ENCODE results near the gene GPR107.

GPR107 gene

DNA sequence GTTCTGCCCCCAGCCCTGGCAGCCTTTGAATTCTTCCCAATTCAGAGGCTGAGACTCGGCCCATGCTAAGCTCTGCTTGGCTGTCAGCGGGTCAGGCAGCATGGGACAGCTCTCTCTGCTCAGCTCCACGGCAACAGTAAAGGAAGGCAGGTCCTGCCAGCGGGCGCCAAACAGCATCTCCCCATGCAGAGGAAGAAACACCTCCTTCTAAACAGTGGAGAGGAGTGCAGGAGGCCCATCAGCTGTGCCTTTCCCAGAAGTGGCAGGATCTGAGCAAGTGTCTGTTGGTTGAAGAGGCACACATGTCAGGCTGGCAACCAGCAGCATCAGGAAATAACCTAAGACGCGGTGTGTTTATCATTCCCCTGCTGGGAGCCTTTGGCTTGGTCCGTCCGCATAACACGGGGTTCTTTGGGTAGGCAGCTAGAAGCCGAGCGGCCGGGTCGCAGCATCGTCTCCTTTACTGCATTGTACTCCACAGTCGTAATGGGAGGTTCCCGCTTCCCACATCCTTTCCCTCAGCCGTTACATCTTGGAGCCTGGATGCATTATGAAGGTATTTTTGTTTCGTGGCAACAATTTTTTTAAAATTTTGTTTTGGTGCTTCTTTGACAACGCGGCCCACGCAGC lies 75.8 kb downstream of the GPR107 start:
- no peak for DNase-seq (ENCODE audit: low read depth in 1 of 2, low spot score in 1 of 2)

DNA sequence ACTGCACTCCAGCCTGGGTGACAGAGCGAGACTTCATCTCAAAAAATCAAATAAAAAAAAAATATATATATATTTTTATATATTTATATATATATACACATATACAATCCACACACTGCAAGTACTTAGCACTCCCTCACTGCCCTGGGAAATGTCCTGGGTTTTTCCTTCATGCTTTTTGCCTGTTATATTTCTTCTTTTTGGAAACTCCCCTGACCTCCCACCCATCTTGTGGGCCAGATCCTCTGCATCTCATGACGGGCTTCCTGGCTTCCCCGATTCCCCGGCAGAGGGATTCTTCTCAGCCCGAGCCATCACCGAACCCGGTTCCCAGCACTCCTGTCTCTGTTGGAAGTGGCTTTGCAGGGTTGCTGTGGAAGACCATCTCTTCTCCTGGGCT lies 79.0 kb downstream of the GPR107 start:
- DNase-seq (ENCODE audit: low read depth in 1 of 2, low spot score in 1 of 2), result no peak

DNA sequence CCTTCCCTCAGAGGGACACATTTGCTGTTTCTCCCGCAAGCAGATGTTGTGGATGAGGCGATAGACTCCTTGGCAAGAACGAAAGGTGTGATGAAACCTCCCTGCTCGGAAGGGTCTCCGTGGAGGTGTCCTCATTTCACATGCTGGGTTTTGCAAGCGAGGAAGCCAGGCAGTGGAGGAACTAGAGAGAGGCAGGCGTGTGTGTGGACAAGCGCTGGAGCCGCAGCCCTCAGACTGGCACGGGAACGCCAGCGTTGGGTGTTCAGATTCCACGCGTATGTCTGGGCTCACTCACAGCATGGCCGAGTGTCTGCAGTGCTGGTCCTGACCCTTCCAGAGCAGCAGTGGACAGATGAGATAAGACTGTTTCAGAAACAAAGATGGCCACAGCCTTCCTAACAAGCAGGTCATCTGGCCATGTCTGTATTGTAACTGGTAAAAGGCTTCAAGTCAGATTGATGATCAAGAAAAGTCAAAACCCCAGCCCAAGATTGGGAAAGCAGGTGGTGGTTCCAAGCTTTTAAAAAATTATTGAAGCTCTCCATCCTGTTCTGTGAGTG lies 83.5 kb downstream of the GPR107 start:
- no peak for DNase-seq (ENCODE audit: low read depth in 1 of 2, low spot score in 1 of 2)

DNA sequence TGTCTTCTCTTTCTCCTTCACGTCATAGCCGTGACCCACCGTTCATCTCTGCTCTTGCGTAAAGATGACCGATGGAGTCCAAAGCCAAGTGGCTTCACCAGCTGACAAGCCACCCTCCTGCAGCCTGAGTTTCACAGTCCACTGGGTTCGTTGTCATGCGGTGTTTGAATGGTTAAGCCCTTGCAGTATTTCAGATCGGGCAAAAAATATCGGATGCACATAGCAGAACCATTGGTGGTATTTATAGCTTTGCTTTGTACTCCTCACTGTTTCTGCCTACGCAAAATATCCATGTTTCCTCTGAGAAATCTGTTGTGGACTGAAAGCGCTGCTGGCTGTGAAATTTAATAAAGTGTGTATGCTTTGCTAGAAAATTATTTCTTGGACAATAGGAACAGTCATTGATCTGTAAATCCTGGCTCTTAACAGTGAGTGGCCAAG lies 84.0 kb downstream of the GPR107 start:
- no peak for DNase-seq (ENCODE audit: low read depth in 1 of 2, low spot score in 1 of 2)

DNA sequence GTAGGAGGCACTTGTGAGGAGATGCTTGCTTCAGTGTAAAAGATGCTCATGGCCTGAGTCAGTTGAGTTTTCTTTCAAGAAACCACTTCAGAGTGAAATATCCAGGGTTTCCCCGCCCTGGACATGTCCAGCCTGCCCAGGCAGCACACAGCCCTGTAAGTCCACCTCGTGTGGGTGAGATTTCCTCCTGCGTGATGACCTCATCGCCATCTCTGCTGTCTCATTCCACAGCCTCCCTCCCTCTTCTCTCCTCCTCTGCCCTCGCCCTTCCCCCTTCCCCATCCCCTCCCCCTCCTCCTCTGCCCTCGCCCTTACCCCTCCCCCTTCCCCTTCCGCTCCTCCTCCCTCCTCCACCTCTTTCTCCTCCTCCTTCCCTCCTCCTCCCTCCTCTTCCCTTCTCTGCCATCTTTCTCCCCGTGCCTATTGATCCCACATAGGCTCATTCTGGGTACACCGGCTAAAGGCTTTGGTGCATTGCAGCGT lies 84.5 kb downstream of the GPR107 start:
- no peak for DNase-seq (ENCODE audit: low read depth in 1 of 2, low spot score in 1 of 2)

DNA sequence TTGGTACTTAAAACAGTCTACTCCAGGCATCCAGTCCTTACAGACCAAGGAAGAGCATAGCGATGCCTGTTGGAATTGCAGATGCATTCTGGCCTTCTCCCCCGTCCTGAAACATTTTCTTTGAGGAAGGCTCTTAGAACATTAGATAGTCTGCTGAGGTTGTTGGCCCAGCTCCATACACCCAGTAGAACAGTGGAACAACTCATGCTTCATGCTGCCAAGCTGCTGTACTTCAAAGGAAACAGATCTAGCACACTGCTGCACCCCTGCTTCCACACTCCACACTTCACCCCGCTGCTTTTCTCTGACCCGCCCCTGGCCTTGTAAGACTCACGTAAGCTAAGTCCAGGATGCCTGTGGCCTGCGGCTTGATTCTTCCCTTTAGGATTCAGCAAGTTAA lies 85.1 kb downstream of the GPR107 start:
- DNase-seq (ENCODE audit: low read depth in 1 of 2, low spot score in 1 of 2), result no peak

DNA sequence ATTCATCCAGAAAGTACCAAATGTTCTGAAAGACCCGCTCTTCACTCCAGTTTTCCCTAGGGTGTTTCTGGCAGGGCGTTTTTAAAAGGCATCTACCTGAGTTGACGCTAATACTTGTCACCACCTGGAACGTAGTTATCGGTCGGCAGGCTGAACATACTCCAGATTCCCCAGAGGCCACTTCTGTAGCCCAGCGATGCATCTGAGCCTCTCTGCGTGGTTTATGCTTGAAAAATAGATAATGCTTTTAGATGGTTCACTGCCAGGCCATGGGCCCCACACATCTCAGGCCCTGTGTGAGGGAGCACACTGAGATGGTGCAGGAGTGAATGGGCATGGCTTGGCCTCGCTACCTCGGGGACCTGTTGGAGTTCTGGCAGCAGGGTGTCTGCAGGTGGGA lies 85.5 kb downstream of the GPR107 start:
- no peak for DNase-seq (ENCODE audit: low read depth in 1 of 2, low spot score in 1 of 2)

DNA sequence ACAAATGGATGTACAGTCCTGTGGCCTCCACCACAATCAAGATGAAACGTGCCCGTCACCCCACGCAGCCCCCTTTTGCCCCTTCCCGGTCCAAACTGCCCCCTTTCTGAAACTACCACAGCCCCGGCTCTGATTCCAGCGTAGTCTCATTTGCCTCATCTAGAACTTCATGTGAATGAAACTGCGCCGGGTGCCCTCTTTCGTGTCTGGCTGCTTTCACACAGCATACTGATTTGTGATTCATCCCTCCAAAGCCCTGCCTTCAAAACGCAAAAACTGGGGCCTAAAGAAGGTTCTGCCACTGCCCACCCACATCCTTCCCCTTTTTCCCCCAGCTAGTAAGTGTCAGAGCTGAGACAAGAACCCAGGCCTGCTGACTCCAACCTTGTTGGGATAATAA lies 87.0 kb downstream of the GPR107 start:
- DNase-seq (ENCODE audit: low read depth in 1 of 2, low spot score in 1 of 2), result no peak

DNA sequence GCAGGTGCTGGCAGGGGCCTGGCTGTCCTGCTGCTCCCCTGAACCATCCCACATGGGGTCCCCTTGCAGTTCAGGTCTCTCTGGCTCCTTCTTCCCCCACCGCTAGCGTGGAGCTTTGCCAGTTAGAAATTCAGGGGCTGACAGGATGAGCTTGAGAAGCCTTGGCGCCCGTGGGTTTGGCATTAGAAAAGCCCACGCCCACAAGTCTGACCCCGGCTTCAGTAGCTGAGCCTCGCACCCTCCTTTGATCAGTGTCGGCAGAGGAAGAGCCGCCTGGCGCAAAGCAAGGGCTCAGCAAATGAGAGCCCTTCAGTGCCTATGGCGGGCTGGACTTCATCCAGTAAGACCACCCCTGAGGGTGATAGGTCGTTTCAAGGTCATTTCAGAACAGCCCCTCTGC lies 88.3 kb downstream of the GPR107 start:
- no peak for DNase-seq (ENCODE audit: low read depth in 1 of 2, low spot score in 1 of 2)

DNA sequence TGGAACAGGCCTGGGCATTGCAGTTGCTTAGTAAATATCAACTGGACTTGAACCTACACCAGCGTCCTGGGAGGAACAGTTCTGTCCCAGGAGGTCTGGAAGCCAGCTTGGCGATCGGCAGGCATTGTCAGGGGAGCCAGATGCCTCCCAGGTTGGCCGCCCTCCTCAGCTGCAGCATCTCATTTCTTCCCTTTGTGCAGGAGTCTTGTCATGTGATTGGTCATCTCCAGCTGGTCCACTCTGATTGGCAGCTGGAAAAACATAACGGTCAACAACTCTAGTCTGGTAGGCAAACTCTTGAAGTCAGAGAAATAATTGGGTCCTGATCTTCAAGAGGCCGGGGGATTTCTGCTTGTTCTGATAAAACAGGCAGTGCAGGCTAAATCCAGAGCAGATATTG lies 88.9 kb downstream of the GPR107 start:
- DNase-seq (ENCODE audit: low read depth in 1 of 2, low spot score in 1 of 2), result no peak

DNA sequence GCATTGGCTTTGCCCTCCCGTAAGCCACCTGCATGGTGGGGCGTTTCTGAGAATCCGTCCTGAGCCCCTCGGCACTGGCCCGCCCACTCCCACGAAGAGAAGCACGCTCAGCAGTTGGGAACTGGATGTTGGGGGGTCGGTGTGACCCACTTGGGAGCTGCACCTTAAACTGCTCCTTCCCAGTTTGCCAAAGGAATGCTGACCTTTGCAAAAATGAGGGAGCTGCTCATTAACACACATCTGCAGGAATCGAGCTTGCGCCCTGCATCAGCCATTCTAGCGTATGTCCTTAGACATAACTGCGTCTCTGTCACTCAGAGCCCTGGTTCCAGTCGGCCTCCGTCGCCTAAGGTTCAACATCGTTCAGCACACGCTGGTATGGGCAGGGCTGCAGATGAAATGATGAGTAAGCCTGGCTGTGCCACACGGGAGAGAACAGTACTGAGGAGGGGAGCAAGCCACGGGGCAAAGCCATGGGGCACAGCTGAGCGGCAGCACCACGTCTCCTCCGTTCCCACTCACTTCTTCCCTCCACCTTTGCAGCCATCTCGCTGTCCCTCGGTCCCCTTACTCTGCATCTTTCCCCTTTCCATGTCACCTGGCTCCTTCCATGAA lies 89.7 kb downstream of the GPR107 start:
- no peak for DNase-seq (ENCODE audit: low read depth in 1 of 2, low spot score in 1 of 2)

DNA sequence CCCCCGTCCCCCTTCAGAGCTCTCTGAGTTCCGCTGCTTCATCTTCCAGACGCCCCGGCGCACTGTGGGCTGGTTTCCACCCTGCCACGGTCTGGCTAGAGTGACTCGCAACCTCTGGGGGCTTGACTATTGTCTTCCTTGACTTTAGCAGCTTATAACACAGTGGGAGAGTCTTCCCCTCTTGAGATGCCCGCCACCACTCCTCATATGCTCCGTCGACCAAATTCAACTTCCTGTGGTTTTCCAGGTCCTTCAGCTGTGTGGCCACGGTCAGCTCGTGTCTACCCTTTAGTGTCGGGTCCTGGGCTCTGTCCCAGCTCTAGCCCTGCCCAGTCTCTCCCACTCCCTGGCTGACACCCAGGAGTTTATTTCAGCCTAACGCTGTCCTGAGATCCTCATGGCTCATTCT lies 90.3 kb downstream of the GPR107 start:
- no peak for DNase-seq (ENCODE audit: low read depth in 1 of 2, low spot score in 1 of 2)

DNA sequence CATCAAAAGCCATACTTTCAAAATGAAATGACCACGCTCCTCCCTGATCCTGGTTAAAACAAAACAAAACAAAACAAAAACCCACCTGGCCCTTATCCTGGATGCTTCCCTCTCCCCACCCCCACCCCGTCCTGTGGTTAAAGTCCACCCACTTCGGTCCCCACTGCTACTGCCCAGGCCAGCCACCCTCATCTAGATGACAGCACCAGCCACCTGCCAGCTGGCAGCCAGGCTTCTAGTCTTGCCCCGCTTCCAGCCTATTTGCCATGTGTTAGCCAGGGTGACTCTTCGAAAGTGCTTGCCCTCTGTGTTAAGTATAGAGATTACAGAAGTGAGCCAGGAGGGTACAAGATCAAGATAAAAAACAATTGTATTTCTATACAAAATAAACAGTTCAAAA lies 91.0 kb downstream of the GPR107 start:
- no peak for DNase-seq (ENCODE audit: low read depth in 1 of 2, low spot score in 1 of 2)

DNA sequence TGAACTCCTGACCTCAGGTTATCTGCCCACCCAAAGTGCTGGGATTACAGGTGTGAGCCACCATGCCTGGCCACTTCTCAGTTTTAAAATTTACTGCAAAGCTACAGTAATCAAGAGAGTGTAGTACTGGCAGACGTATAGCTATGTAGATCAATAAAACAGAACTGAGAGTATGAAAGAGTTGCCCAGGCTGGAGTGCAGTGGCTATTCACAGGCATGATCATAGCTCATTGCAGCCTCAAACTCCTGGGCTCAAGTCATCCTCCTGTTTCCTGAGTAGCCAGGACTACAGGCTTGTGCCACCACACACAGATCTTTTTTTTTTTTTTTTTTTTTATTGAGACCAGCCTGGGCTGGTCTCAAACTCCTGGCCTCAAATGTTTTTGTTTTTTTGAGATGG lies 92.0 kb downstream of the GPR107 start:
- DNase-seq (ENCODE audit: low read depth in 1 of 2, low spot score in 1 of 2), result no peak

DNA sequence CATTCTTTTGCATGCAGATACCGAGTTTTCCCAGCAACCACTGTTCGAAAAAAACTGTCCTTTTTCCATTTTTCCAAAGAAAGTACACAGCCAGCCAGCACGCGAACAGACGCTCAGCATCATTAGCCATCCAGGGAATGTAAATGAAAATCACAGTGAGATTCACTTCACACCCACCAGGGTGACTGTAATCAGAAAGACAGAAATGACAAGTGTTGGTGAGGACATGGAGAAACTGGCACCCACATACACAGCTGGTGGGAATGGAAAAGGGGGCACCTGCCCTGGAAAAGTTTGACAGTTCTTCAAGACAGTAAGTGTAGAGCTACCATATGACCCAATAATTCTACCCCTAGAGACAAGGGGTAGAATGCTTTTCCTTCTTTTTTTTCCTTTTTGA lies 93.5 kb downstream of the GPR107 start:
- DNase-seq (ENCODE audit: low read depth in 1 of 2, low spot score in 1 of 2), result no peak

DNA sequence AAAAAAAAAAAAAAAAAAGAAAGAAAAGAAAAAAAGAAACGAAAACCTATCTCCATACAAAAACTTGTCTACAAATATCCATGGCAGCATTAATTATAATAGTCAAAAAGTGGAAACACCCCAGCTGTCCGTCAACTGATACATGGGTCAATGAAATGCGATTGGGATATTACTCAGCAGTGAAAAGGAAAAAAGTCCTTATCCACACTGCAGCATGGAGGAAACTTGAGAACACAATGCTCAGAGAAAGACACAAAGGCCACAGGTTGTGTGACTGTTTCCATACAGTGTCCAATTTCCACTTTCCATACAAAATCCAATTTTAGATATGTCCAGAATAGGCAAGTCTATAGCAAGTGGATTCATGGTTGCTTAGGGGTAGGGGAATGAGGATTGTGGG lies 94.2 kb downstream of the GPR107 start:
- no peak for DNase-seq (ENCODE audit: low read depth in 1 of 2, low spot score in 1 of 2)

DNA sequence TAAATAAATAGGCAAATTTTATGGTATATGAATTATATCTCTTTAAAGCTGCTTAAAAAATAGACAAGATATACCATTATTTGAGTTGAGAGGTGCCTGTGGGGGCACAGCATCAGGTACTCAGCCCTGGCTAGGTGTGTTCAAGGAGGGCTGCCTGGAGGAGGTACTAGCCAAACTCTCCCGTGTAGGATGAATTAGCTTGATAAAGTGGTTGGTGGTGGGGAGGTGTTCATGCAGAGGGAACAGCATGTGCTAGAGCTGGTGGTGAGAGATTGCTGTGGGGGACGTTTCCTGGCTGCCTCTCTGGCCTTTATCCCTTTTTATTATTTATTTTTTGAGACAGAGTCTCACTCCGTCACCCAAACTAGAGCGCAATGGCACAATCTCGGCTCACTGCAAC lies 95.3 kb downstream of the GPR107 start:
- no peak for DNase-seq (ENCODE audit: low read depth in 1 of 2, low spot score in 1 of 2)

DNA sequence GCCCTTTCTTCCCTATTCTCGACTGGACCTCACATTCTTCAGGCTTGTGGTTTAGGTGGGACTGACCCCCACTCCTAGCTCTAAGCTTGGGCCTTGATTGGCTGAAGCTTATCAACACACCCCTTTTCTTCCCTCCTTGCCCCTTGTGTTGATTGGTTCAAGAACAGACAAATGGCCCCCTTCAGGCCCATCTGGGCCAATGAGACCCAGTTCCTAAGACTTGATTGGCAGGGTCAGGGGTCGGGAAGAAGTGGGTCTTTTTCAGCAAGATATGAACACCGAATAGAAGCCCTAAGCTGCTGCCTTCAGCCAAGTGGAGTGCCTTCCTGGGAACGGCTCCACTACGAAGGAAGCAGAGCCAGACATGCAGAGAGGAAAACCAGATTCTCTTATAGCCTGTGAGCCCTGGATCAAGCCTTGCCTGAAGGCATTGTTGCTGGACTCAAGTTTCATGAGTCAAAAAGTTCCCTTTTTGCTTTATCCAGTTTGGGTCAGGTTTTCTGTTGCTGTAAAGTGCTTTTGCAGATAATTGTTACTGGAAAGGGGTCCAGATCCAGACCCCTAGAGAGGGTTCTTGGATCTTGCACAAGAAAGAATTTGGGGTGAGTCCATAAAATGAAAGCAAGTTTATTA lies 96.1 kb downstream of the GPR107 start:
- no peak for DNase-seq (ENCODE audit: low read depth in 1 of 2, low spot score in 1 of 2)

DNA sequence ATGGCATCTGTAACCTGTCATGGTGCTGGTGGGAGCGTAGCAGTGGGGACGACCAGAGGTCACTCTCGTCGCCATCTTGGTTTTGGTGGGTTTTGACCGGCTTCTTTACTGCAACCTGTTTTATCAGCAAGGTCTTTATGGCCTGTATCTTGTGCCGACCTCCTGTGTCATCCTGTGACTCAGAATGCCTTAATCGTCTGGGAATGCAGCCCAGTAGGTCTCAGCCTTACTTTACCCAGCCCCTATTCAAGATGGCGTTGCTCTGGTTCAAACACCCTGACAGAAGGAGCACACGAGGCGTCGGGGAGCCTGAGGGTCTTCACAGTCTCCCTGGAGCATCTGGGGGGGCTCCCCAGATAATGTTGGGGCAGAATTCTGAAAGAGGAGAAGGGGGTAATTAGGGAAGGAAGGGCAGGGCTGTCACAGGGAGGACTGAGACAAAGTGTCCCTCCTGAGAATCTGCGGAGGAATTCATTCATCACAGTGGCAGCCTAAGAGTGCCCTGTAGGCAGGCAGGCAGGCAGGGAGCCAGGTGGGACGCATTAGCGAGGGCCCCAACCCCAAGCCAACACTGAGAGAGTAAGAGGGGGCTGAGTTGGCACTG lies 97.2 kb downstream of the GPR107 start:
- no peak for DNase-seq (ENCODE audit: low read depth in 1 of 2, low spot score in 1 of 2)

DNA sequence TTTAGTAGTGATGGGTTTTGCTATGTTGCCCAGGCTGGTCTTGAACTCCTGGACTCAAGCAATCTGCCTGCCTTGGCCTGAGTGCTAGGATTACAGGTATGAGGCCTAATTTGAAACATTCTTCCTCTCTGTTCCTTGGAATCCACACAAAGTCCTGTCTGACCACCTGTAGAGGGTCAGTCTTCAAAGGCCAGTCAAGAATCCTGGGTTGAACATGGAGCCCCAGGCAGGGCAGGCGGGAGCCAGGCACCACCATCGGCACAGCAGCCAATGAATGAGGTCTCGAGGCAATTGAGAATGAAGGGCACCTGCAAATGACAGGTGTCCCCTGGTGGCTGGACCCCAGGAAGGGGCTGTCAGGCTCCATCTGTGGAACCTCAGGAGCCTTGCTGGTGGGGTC lies 101.1 kb downstream of the GPR107 start:
- no peak for DNase-seq (ENCODE audit: low read depth in 1 of 2, low spot score in 1 of 2)

DNA sequence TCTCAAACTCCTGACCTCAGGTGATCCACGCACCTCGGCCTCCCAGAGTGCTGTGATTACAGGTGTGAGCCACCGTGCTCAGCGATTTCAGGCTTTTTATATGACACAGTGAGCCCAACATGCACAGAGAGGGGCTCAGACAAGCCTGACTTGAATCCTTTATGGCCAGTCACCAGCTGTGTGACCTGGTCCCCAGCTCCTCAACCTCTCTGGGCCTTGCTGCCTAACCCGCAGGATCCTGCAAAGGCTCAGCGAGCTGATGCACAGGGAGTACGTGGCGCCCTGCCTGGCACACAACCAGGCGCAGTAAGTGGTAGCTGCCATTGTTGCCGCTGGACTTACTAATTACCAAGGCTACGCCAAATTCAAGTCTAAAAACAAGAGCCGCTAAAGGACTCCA lies 101.9 kb downstream of the GPR107 start:
- no peak for DNase-seq (ENCODE audit: low read depth in 1 of 2, low spot score in 1 of 2)

DNA sequence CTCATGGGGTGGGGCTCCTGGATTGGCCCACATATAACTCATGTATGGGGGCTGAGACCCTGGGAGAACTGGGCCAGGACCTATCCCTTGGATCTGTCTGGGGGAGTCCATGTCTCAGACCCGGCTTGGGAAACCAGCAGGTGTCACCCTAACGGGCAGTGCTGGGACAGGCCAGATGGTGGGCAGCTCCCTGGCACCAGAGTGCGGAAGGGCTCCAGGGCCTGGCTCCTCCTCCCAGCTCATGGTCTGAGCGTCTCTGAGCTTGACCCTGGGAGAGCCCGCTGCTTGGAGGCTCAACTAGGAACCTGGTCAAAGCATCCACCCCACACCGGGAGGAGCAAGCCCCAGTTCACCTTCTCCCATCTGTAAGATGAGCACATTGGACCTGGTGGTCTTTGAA lies 103.0 kb downstream of the GPR107 start:
- no peak for DNase-seq (ENCODE audit: low read depth in 1 of 2, low spot score in 1 of 2)

Measured in activated T-helper 1 cell treated with anti-CD3 and anti-CD28 coated beads, Interleukin-2, amount 50 U/mL, for 16 hours (primary cell).